DND-41 (cell line): Measurements from ENCODE around the gene HDDC3.
A peak's percentile ranks its signal among the peaks of the same experiment; 100 is the strongest.

Source experiments
- ATAC-seq: fragments of 200-7000 bp; cut with Tn5 transposase; 3 replicates; pipeline ENCODE4 v1.9.1; 2021; ENCODE audit warnings: low read depth; ENCODE audit not compliant: insufficient read depth
- DNase-seq: peaks from one replicate; pipeline ENCODE4 v3.0.0-alpha.2; 2020
- H2AFZ ChIP-seq: 2 replicates; pipeline ENCODE4 v1.6.0; 2012; ENCODE audit warnings: low read depth, low read length
- H3K27ac ChIP-seq: 2 replicates; pipeline ENCODE4 v1.5.1; 2012; ENCODE audit warnings: low read length, inconsistent platforms
- H3K27me3 ChIP-seq: fragments of 200-600 bp; sonication (generic); 2 replicates; pipeline ENCODE4 v1.6.0; 2012; ENCODE audit warnings: low read length, mild to moderate bottlenecking, inconsistent platforms; ENCODE audit not compliant: insufficient read depth, poor library complexity
- H3K36me3 ChIP-seq: 2 replicates; pipeline ENCODE4 v1.5.1; 2012; ENCODE audit warnings: low read length, inconsistent platforms; ENCODE audit not compliant: insufficient read depth
- H3K4me1 ChIP-seq: 2 replicates; pipeline ENCODE4 v1.5.1; 2012; ENCODE audit warnings: mild to moderate bottlenecking, low read length; ENCODE audit not compliant: insufficient read depth
- H3K4me2 ChIP-seq: 2 replicates; pipeline ENCODE4 v1.6.0; 2012; ENCODE audit warnings: mild to moderate bottlenecking, moderate library complexity, low read length, inconsistent platforms; ENCODE audit not compliant: insufficient read depth
- H3K4me3 ChIP-seq, 2 experiments: fragments of 200-600 bp in 1 of 2; shearing (Covaris generic) in 1 of 2; 2 replicates each; pipeline ENCODE4 v1.5.1; 2012 to 2016; ENCODE audit warnings: inconsistent platforms in 2 of 2, low read length in 2 of 2, mild to moderate bottlenecking in 2 of 2, low read depth in 1 of 2, moderate library complexity in 1 of 2
- H3K79me2 ChIP-seq: 2 replicates; pipeline ENCODE4 v1.6.0; 2012; ENCODE audit warnings: low read length, inconsistent platforms; ENCODE audit not compliant: insufficient read depth
- H3K9ac ChIP-seq: 2 replicates; pipeline ENCODE4 v1.6.0; 2012; ENCODE audit warnings: low read depth, mild to moderate bottlenecking, inconsistent platforms, low read length, moderate library complexity
- H3K9me3 ChIP-seq: 2 replicates; pipeline ENCODE4 v1.5.1; 2012; ENCODE audit warnings: low read length, moderate library complexity, mild to moderate bottlenecking, inconsistent platforms; ENCODE audit not compliant: insufficient read depth, severe bottlenecking
- H4K20me1 ChIP-seq: 2 replicates; pipeline ENCODE4 v1.6.0; 2012; ENCODE audit warnings: low read length; ENCODE audit not compliant: insufficient read depth
- EZH2 ChIP-seq: IDR thresholded peaks from 3 replicates; pipeline ENCODE4 v1.6.1; 2012; ENCODE audit warnings: borderline replicate concordance, low read depth, mild to moderate bottlenecking, moderate library complexity, low read length, inconsistent platforms; ENCODE audit not compliant: severe bottlenecking
- TF ChIP-seq, protein P1 (sequence below): IDR thresholded peaks from 2 replicates; pipeline ENCODE4 v1.5.1; 2012; ENCODE audit warnings: borderline replicate concordance, low read length, moderate library complexity, mild to moderate bottlenecking; ENCODE audit not compliant: poor library complexity, severe bottlenecking; ENCODE audit errors: extremely low read depth

HDDC3 gene

DNA sequence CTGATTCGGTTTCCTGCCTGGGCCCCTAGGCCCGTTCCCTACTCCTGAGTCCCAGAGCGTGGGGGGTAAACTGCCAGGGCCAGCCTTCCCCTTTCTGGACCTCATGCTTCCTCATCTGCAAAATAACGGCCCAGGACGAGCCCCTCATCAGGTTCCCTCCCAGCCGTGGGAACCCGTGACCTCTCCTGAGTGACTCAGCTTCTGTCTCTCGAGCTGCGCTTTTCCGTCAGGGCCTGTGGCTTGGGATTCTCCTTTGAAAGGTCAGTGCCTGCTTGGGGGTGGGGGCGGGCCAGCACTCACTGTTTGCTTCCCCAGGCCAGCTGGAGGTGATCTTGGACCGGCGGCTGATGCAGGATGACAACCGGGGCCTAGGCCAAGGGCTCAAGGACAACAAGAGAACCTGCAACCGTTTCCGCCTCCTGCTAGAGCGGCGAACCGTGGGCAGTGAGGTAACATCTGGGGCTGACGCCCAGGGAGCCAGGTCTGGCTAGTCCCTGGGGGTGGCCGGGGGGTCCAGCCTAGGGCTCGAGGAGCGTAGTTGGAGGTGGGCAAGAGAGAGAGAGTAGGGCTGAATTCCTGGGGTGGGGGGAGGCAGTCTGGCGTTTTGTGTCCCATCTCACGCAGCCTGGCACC is 16.4 kb downstream of the HDDC3 start:
- Histone ChIP-seq H3K4me3 (no peak overlapping the region), H3K9ac (no peak overlapping the region), H3K36me3 (peaks cover 96% of the 10 kb centered on the region), H2AFZ (no peak overlapping the region), H3K27me3 (no peaks in the 10 kb centered on the region), H3K4me1 (no peaks in the 10 kb centered on the region), H3K4me2 (no peak overlapping the region), H3K79me2 (no peaks in the 10 kb centered on the region), H4K20me1 (0 out of 2 replicates have a peak, but pooled peaks cover 4% of the 10 kb centered on the region), H3K27ac (no peak overlapping the region), H3K9me3 (no peaks in the 10 kb centered on the region)
- ATAC-seq (no peak), DNase-seq (no peak)
- TF ChIP-seq, protein P1, sequence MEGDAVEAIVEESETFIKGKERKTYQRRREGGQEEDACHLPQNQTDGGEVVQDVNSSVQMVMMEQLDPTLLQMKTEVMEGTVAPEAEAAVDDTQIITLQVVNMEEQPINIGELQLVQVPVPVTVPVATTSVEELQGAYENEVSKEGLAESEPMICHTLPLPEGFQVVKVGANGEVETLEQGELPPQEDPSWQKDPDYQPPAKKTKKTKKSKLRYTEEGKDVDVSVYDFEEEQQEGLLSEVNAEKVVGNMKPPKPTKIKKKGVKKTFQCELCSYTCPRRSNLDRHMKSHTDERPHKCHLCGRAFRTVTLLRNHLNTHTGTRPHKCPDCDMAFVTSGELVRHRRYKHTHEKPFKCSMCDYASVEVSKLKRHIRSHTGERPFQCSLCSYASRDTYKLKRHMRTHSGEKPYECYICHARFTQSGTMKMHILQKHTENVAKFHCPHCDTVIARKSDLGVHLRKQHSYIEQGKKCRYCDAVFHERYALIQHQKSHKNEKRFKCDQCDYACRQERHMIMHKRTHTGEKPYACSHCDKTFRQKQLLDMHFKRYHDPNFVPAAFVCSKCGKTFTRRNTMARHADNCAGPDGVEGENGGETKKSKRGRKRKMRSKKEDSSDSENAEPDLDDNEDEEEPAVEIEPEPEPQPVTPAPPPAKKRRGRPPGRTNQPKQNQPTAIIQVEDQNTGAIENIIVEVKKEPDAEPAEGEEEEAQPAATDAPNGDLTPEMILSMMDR = no peak
- no peak for TF ChIP-seq EZH2

DNA sequence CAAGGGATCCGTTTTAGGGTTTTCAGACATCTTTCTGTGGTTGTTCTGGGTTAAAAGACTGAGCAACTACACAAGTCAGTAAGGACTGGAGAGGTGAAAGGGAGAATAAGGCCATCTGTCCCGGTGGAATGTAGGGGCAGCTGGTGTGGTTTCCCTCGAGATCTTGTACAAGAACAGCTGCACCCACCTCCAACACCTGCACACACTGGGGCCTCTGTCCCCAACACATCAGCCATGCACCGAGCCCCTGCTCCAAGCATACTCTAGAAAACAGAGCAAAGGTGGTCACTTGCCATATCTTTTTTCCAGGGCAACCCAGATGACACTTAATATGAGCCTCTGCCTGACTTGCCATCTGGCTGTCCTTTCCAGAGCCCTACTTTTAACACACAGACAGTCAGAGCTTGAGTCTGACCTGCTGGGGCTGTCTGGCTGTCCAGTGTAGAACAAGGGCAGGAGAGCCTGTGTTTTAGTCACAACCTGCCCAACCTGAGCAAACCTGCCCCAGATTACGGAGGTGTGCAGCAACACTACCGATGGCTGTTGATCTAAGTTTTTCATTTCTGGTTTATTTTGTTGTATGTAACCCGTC is 17.0 kb downstream of the HDDC3 start:
- no peaks in the 10 kb centered on the region for H3K9me3 ChIP-seq
- no peak for DNase-seq
- no peak overlapping the region for H3K27ac ChIP-seq
- no peaks in the 10 kb centered on the region for H3K79me2 ChIP-seq
- 0 out of 3 replicates have a peak, but pooled peaks have one; percentile 42 for ATAC-seq
- 0 out of 2 replicates have a peak, but pooled peaks cover 7% of the 10 kb centered on the region for H4K20me1 ChIP-seq
- H3K9ac ChIP-seq = no peak overlapping the region
- no peaks in the 10 kb centered on the region for H3K4me1 ChIP-seq
- no peak overlapping the region for H3K4me2 ChIP-seq
- H3K4me3 ChIP-seq = no peak overlapping the region
- TF ChIP-seq, protein P1 = no peak
- no peak overlapping the region for H2AFZ ChIP-seq
- H3K27me3 ChIP-seq = no peaks in the 10 kb centered on the region
- peaks cover 97% of the 10 kb centered on the region for H3K36me3 ChIP-seq

DNA sequence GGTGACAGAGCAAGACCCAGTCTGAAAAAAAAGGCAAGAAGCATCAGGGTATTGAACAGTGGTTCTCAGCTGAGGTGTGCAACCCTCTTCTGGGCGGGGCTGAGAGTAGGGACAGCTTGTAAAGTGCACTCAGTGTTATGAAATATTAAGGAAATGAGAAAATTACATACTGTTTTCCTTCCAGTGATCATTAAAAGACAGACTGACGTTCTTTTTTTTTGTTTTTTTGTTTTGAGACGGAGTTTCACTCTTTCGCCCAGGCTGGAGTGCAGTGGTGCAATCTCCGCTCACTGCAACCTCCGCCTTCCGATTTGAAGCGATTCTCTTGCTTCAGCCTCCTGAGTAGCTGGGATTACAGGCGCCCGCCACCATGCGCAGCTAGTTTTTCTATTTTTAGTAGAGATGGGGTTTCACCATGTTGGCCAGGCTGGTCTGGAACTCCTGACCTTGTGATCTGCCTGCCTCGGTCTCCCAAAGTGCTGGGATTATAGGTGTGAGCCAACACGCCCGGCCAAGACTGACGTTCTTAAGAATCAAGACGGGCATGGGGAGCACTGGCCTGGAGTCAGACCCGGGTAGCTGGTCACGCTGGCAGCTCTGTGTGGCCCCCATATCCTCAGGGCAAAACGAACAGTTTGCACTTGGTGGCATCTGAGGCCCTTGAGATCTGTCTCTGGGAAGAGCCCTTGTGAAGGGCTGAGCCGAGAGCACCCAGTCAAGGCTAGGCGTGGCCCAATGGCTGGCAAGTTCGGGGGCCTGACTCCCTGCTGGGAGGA is 17.9 kb downstream of the HDDC3 start:
- Histone ChIP-seq H3K9me3 (no peaks in the 10 kb centered on the region), H2AFZ (no peak overlapping the region), H3K27ac (no peak overlapping the region), H3K4me2 (no peak overlapping the region), H3K4me1 (no peaks in the 10 kb centered on the region), H3K9ac (no peak overlapping the region), H3K4me3 (no peak overlapping the region), H4K20me1 (0 out of 2 replicates have a peak, but pooled peaks cover 7% of the 10 kb centered on the region), H3K27me3 (no peaks in the 10 kb centered on the region), H3K79me2 (no peaks in the 10 kb centered on the region), H3K36me3 (peaks cover 94% of the 10 kb centered on the region)
- ATAC-seq = no peak
- DNase-seq = no peak
- no peak for TF ChIP-seq EZH2
- TF ChIP-seq, protein P1 = no peak
